HAP-1 (cell line): ENCODE data around the gene KCNQ1OT1.

Experiments used
- DNase-seq, 2 experiments: peaks; one replicate each; pipeline ENCODE4 v3.0.0-alpha.2; 2016 to 2020; ENCODE audit warnings: low spot score in 2 of 2
- H3K27me3 ChIP-seq: fragments of 250-450 bp; sonication (Bioruptor Pico); 2 replicates; pipeline ENCODE4 v1.5.1; 2020; ENCODE audit warnings: low read depth, mild to moderate bottlenecking, moderate library complexity
- H3K36me3 ChIP-seq: fragments of 250-450 bp; sonication (Bioruptor Pico); replicated peaks from 2 replicates; pipeline ENCODE4 v1.5.1; 2020; ENCODE audit warnings: mild to moderate bottlenecking
- H3K4me1 ChIP-seq: fragments of 250-450 bp; sonication (Bioruptor Pico); 2 replicates; pipeline ENCODE4 v1.5.1; 2020; ENCODE audit warnings: mild to moderate bottlenecking
- H3K4me3 ChIP-seq: fragments of 250-450 bp; sonication (Bioruptor Pico); 2 replicates; pipeline ENCODE4 v1.5.1; 2020; ENCODE audit warnings: mild to moderate bottlenecking, moderate library complexity
- H3K9me3 ChIP-seq: fragments of 250-450 bp; sonication (Bioruptor Pico); 2 replicates; pipeline ENCODE4 v1.5.1; 2020; ENCODE audit warnings: mild to moderate bottlenecking, moderate library complexity
- in situ Hi-C: fragments of 300-500 bp; cut with MboI; formaldehyde crosslinking; loops from 3 replicates; pipeline ENCODE4 v1.14.3; 2020; ENCODE audit warnings: low sequenced_read_pairs, inconsistent platforms, mixed read lengths

Gene KCNQ1OT1

GRCh38 chr11:2582351-2582945, 117.3 kb downstream of the KCNQ1OT1 start:
- in situ Hi-C loops: no loop called here
- Histone ChIP-seq H3K36me3 (no peaks in the 10 kb centered on the region), H3K4me1 (no peaks in the 10 kb centered on the region), H3K27me3 (no peaks in the 10 kb centered on the region), H3K9me3 (no peaks in the 10 kb centered on the region), H3K4me3 (no peak overlapping the region)
- peak in 1 of 2 experiments; percentile 5 for DNase-seq

GRCh38 chr11:2581931-2582350, 117.9 kb downstream of the KCNQ1OT1 start:
- no peaks in the 10 kb centered on the region for H3K9me3 ChIP-seq
- DNase-seq: peak in 1 of 2 experiments; percentile 4
- H3K4me3 ChIP-seq: no peak overlapping the region
- H3K27me3 ChIP-seq: no peaks in the 10 kb centered on the region
- no peaks in the 10 kb centered on the region for H3K36me3 ChIP-seq
- no peaks in the 10 kb centered on the region for H3K4me1 ChIP-seq
- in situ Hi-C loops: no loop called here

GRCh38 chr11:2581151-2581930, 118.5 kb downstream of the KCNQ1OT1 start:
- peak in 1 of 2 experiments; percentile 7 for DNase-seq
- Histone ChIP-seq H3K9me3 (no peaks in the 10 kb centered on the region), H3K36me3 (no peaks in the 10 kb centered on the region), H3K4me3 (no peak overlapping the region), H3K27me3 (no peaks in the 10 kb centered on the region), H3K4me1 (no peaks in the 10 kb centered on the region)
- in situ Hi-C loops: no loop called here

GRCh38 chr11:2580571-2581001, 119.2 kb downstream of the KCNQ1OT1 start:
- Histone ChIP-seq H3K27me3 (no peaks in the 10 kb centered on the region), H3K4me1 (no peaks in the 10 kb centered on the region), H3K36me3 (no peaks in the 10 kb centered on the region), H3K9me3 (no peaks in the 10 kb centered on the region), H3K4me3 (no peak overlapping the region)
- in situ Hi-C loops: no loop called here
- peak in 1 of 2 experiments; percentile 2 for DNase-seq

- no peaks in the 10 kb centered on the region for H3K9me3 ChIP-seq
- peak in 1 of 2 experiments; percentile 7 for DNase-seq
- no peaks in the 10 kb centered on the region for H3K27me3 ChIP-seq
- in situ Hi-C loops: no loop called here
- no peaks in the 10 kb centered on the region for H3K4me1 ChIP-seq
- no peak overlapping the region for H3K4me3 ChIP-seq
- H3K36me3 ChIP-seq: no peaks in the 10 kb centered on the region
Measured at GRCh38 chr11:2580061-2580421, 119.8 kb downstream of the KCNQ1OT1 start.

- no peaks in the 10 kb centered on the region for H3K27me3 ChIP-seq
- in situ Hi-C loops: no loop called here
- peak in 1 of 2 experiments; percentile 7 for DNase-seq
- no peak overlapping the region for H3K4me3 ChIP-seq
- H3K4me1 ChIP-seq: no peaks in the 10 kb centered on the region
- H3K36me3 ChIP-seq: no peaks in the 10 kb centered on the region
- no peaks in the 10 kb centered on the region for H3K9me3 ChIP-seq
Measured at GRCh38 chr11:2579315-2580060, 120.3 kb downstream of the KCNQ1OT1 start.

- H3K4me1 ChIP-seq: no peaks in the 10 kb centered on the region
- no peaks in the 10 kb centered on the region for H3K27me3 ChIP-seq
- no peak overlapping the region for H3K4me3 ChIP-seq
- no peak for DNase-seq
- no peaks in the 10 kb centered on the region for H3K9me3 ChIP-seq
- H3K36me3 ChIP-seq: no peaks in the 10 kb centered on the region
- in situ Hi-C loops: no loop called here
Measured at GRCh38 chr11:2578929-2579270, 120.9 kb downstream of the KCNQ1OT1 start.

- Histone ChIP-seq H3K4me1 (no peaks in the 10 kb centered on the region), H3K9me3 (no peaks in the 10 kb centered on the region), H3K27me3 (no peaks in the 10 kb centered on the region), H3K4me3 (no peak overlapping the region), H3K36me3 (no peaks in the 10 kb centered on the region)
- in situ Hi-C loops: no loop called here
- no peak for DNase-seq
Measured at GRCh38 chr11:2577991-2578928, 121.5 kb downstream of the KCNQ1OT1 start.

GRCh38 chr11:2577031-2577990, 122.5 kb downstream of the KCNQ1OT1 start:
- no peaks in the 10 kb centered on the region for H3K9me3 ChIP-seq
- H3K36me3 ChIP-seq: no peaks in the 10 kb centered on the region
- in situ Hi-C loops: no loop called here
- H3K27me3 ChIP-seq: no peaks in the 10 kb centered on the region
- H3K4me1 ChIP-seq: no peaks in the 10 kb centered on the region
- DNase-seq: no peak
- H3K4me3 ChIP-seq: no peak overlapping the region

- Histone ChIP-seq H3K4me1 (no peaks in the 10 kb centered on the region), H3K36me3 (no peaks in the 10 kb centered on the region), H3K4me3 (no peak overlapping the region), H3K9me3 (no peaks in the 10 kb centered on the region), H3K27me3 (no peaks in the 10 kb centered on the region)
- in situ Hi-C loops: no loop called here
- no peak for DNase-seq
Measured at GRCh38 chr11:2576549-2576948, 123.2 kb downstream of the KCNQ1OT1 start.

GRCh38 chr11:2576111-2576510, 123.7 kb downstream of the KCNQ1OT1 start:
- in situ Hi-C loops: no loop called here
- Histone ChIP-seq H3K36me3 (no peaks in the 10 kb centered on the region), H3K4me1 (no peaks in the 10 kb centered on the region), H3K27me3 (no peaks in the 10 kb centered on the region), H3K4me3 (no peak overlapping the region), H3K9me3 (no peaks in the 10 kb centered on the region)
- DNase-seq: no peak

- Histone ChIP-seq H3K4me3 (no peak overlapping the region), H3K27me3 (no peaks in the 10 kb centered on the region), H3K4me1 (no peaks in the 10 kb centered on the region), H3K36me3 (no peaks in the 10 kb centered on the region), H3K9me3 (no peaks in the 10 kb centered on the region)
- no peak for DNase-seq
- in situ Hi-C loops: no loop called here
Measured at GRCh38 chr11:2575591-2576051, 124.2 kb downstream of the KCNQ1OT1 start.
